HG03575 (cell line): ENCODE data around the gene SHFL.
A peak's percentile ranks its signal among the peaks of the same experiment; 100 is the strongest.

ENCODE experiments used
- ATAC-seq: cut with Tn5 transposase; IDR thresholded peaks from one replicate; pipeline ENCODE4 v1.9.1; 2021; ENCODE audit not compliant: unreplicated experiment, insufficient number of reproducible peaks, low FRiP score; ENCODE audit errors: extremely low read depth

The SHFL gene

GRCh38 chr19:10084803-10085202, 1.3 kb upstream of the SHFL start:
- ATAC-seq, result no peak

- no peak for ATAC-seq
Measured at GRCh38 chr19:10086591-10087192, 575 bp downstream of the SHFL start.

DNA sequence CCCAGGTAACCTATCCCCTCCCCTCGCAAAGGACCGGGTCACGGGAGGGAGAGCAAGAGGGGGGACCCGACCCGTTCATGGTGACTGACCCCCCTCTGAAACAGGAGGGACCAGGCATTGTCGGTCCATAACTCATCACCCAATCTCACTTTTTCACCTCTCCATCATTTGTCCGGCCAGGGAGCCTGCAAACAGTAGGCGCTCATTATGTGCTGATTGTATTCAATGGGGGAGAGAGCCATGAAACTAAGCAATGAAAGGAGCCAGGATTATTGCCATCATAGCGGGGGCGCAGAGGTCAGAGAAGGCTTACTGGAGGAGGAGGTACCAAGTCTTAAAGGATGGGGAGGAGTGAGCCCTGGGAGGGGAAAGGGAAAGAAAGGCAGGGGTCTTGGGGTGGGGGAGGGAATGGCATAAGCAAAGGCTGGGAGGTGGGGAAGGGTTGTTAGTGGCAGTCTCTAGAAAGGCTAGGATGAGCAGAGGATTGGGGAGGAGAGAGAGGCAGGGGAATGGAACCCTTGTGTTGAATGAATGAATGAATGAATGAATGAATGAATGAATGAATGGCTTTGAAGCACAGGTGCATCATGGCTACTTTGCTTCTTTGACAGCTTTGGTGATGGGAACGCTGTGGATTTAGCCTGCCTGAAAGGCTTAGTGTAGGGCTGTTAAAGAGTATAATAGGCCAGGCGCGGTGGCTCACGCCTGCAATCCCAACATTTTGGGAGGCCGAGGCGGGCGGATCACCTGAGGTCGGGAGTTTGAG, 1.4 kb downstream of the SHFL start:
- no peak for ATAC-seq

GRCh38 chr19:10088949-10089554, 2.9 kb downstream of the SHFL start:
- no peak for ATAC-seq

DNA sequence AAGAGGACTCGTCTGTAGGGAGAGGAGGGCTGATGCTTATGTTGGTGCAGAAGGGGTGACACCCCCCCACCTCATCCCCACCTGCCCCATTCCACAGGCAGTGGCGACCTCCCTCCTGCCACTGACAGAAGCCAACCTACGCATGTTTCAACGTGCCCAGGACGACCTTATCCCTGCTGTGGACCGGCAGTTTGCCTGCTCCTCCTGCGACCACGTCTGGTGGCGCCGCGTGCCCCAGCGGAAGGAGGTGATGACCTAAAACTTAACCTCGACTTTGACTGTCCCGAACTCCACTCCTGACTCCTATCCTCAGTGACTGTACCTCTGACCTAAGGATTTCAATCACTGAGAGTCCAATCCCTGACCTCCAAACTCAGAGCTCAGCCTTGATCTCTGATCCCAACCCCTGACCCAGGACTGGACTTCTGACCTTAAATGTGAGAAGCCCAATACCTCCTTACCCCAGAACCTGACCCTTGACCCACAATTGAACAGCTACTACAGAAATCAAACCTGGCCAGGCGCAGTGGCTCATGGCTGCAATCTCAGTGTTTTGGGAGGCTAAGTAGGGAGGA, 3.8 kb downstream of the SHFL start:
- ATAC-seq, result no peak

DNA sequence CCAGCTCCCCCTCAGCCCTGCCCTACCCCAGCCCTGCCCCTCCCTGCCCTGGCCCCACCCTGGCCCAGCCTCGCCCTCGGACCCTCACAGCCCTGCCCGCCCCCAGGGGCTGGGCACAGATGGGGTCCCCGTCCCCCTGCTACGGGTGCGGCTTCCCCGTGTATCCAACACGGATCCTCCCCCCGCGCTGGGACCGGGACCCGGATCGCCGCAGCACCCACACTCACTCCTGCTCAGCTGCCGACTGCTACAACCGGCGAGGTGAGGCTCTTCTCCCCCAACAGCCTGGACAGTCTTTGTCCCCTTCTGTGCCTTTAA, 5.2 kb downstream of the SHFL start:
- no peak for ATAC-seq

GRCh38 chr19:10091895-10092641, 6.0 kb downstream of the SHFL start:
- ATAC-seq, result no peak

- ATAC-seq, result no peak
Measured at GRCh38 chr19:10092648-10093294, 6.7 kb downstream of the SHFL start.

DNA sequence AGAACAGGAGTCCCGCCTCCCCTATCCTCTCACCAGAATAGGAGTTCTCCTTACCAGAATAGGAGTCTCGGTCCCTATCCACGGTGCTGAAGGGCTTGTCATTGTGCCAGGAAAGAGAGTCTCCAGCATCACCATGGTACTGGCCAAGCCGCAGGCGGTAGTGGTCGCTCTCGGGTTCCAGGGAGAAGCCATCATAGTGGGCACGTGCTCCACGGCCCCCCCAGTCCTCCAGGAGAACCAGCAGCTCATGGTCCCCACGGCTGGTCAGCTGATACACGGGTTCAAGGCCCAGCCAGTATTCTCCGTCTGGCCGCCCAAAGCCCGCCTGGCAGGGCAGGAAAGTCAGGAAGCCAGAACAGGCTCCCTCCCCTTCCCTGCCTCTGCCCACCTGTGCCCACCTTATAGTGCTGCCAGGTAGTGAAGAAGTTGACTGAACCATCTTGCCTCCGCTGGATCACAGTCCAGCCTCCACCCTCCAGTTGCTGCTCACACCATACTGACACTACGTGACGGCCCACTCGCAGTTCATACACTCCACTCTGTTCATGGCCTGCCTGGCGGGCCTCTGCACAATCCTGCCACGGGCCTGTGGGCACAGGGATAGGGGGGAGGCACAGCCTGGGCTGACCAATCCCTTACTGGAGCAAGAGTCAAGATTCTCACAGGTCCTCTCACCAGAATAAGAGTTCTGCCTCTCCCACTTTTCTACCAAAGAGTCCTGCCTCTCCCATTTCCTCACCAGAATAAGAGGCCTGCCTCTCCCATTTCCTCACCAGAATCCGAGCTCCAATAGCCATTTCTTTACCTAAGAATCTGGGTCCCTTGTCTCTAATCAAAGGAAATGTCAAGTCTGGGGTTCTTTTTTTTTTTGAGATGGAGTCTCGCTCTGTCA, 7.4 kb downstream of the SHFL start:
- no peak for ATAC-seq

GRCh38 chr19:10095622-10095947, 9.5 kb downstream of the SHFL start:
- ATAC-seq, result no peak

- ATAC-seq, result no peak
Measured at GRCh38 chr19:10095948-10096614, 10.0 kb downstream of the SHFL start.

DNA sequence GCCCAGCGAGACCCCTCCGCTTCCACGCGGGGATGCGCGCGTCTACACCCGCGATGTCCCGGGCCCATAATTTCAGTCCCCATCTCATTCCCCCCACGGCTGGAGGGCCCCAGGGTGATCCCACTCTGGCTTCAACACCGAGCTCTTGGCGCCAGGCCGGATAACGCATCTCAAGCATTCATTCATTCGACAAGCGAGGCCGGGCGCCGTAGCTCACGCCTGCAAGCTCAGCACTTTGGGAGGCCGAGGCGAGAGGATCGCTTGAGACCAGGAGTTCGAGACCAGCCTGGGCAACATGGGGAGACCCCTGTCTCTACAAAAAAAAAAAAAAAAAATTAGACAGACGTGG, 10.5 kb downstream of the SHFL start:
- no peak for ATAC-seq

DNA sequence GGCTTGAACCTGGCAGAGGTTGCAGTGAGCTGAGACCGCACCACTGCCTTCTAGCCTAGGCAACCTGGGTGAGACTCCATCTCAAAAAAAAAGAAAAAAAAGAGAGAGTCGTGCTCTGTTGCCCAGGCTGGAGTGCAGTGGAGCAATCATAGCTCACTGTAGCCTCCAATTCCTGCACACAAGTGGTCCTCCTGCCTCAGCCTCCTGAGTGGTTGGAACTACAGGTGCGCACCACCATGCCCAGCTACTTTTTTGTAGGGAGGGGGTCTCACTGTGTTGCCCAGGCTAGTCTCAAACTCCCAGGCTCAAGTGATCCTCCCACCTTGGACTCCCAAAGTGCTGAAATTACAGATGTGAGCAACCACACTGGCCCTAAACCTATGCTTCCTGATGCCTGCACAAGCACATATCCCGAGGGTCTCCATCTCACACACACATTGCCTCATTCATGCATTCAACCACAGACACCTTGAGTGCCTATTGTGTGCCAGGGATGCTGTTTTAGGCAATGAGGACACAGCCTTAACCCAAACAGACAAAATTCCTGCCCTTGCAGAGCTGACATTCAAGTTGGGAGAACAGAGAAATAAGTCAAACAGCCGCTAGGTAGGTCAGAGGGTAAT, 14.2 kb downstream of the SHFL start:
- ATAC-seq, result no peak

DNA sequence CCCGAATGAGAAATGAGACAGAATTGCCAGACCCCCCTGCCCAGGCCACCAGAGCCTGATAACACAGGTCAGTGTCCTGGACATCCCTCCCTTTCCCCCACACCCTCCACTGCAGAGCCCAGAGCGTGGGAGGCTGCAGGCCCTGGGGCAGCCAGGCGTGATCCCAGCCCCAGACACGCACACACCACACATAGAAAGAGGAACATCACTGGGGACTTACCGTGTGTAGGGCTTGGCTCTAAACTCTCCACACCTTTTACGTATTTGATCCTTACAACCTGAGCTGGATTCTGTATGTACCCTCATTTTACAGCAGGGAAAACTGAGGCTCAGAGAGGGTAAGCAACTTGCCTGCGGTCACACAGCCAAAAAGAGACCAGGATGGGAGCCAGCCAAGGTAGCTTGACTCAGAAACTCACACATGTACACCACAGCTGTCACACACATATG, 16.7 kb downstream of the SHFL start:
- no peak for ATAC-seq

DNA sequence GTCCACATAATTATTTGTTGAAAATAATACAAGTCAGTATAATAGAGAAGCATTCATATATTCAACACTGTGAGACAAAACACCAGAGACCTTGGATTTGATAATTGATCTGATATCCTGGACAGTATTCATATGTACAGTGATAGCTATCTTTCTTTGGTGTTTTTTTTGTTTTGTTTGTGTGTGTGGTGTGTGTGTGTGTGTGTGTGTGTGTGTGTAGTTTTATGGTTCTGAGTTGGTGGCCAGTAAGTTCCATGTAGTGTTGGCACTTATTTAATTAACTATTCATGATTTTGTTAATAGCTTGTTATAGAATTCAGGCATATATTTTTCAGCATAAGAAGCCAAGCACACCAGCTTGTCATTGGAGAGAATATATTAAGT, 18.0 kb downstream of the SHFL start:
- ATAC-seq, result no peak

- peak; percentile 29 for ATAC-seq
Measured at GRCh38 chr19:10104665-10105508, 18.8 kb downstream of the SHFL start.
